ENCODE data around the gene RGR. TPM values are rescaled to one million over a fixed set of nuclear protein-coding genes. Genes with fewer than 3 reads are reported as not detected.

The RGR gene
- total RNA-seq (not detected), polyA plus RNA-seq (not detected)

GRCh38 chr10:84244651-84245270 lies at the start of gene RGR:
RGR (plus strand) TSS chr10:84245053; CDS start chr10:84245091, 38 bp downstream.
- H3K36me3 Mint-ChIP-seq, result no peaks in the 10 kb centered on the region
- H3K4me3 Mint-ChIP-seq, result no peak within 1 kb of the TSS
- H3K9me3 ChIP-seq (ENCODE audit: control insufficient read depth in 2 of 2, low read length in 2 of 2), result no peaks in the 10 kb centered on the region
- H3K4me1 ChIP-seq (ENCODE audit: control insufficient read depth, insufficient read depth, low read length, poor library complexity, severe bottlenecking), result no peaks in the 10 kb centered on the region
- ATAC-seq (ENCODE audit: low read depth in 2 of 2), result no peak
- peaks cover 6% of the 10 kb centered on the region for H3K27me3 Mint-ChIP-seq
- no peak within 1 kb of the TSS for H3K27ac Mint-ChIP-seq
- no peaks in the 10 kb centered on the region for H3K36me3 ChIP-seq (ENCODE audit: control insufficient read depth, insufficient read depth, low read length)
- no peaks in the 10 kb centered on the region for H3K9me3 Mint-ChIP-seq
- H3K4me1 Mint-ChIP-seq, result no peaks in the 10 kb centered on the region
- H3K27me3 ChIP-seq (ENCODE audit: control insufficient read depth, insufficient read depth, low read length), result no peaks in the 10 kb centered on the region
- H3K4me3 ChIP-seq (ENCODE audit: low read depth, low read length), result no peak within 1 kb of the TSS
- no peak within 1 kb of the TSS for H3K27ac ChIP-seq (ENCODE audit: insufficient read depth, low read length, poor library complexity, severe bottlenecking)
- DNase-seq, result no peak

- H3K4me1 Mint-ChIP-seq, result peaks cover 0 to 25% (median 4%) of the 10 kb centered on the region in 4 donors
- H3K4me3 Mint-ChIP-seq, result no peak overlapping the region
- DNase-seq, result no peak
- peaks cover 38% of the 10 kb centered on the region for H3K27me3 Mint-ChIP-seq
- no peak overlapping the region for H3K4me3 ChIP-seq (ENCODE audit: low read depth, low read length)
- no peak overlapping the region for H3K27ac ChIP-seq (ENCODE audit: insufficient read depth, low read length, poor library complexity, severe bottlenecking)
- H3K4me1 ChIP-seq (ENCODE audit: control insufficient read depth, insufficient read depth, low read length, poor library complexity, severe bottlenecking), result peaks cover 13% of the 10 kb centered on the region
- no peaks in the 10 kb centered on the region for H3K9me3 ChIP-seq (ENCODE audit: control insufficient read depth in 2 of 2, low read length in 2 of 2)
- ATAC-seq (ENCODE audit: low read depth in 2 of 2), result no peak
- peaks cover 3% of the 10 kb centered on the region for H3K27me3 ChIP-seq (ENCODE audit: control insufficient read depth, insufficient read depth, low read length)
- H3K27ac Mint-ChIP-seq, result no peak overlapping the region
- H3K9me3 Mint-ChIP-seq, result peaks cover 0 to 8% (median 0%) of the 10 kb centered on the region in 7 donors
- H3K36me3 ChIP-seq (ENCODE audit: control insufficient read depth, insufficient read depth, low read length), result no peaks in the 10 kb centered on the region
- no peaks in the 10 kb centered on the region for H3K36me3 Mint-ChIP-seq
Observed at GRCh38 chr10:84196083-84196482, 48.8 kb upstream of the RGR start.

- Histone ChIP-seq H3K36me3 (ENCODE audit: control insufficient read depth, insufficient read depth, low read length) (no peaks in the 10 kb centered on the region), H3K9me3 (ENCODE audit: control insufficient read depth in 2 of 2, low read length in 2 of 2) (no peaks in the 10 kb centered on the region), H3K4me3 (ENCODE audit: low read depth, low read length) (no peak overlapping the region), H3K27me3 (ENCODE audit: control insufficient read depth, insufficient read depth, low read length) (peaks cover 3% of the 10 kb centered on the region), H3K27ac (ENCODE audit: insufficient read depth, low read length, poor library complexity, severe bottlenecking) (no peak overlapping the region), H3K4me1 (ENCODE audit: control insufficient read depth, insufficient read depth, low read length, poor library complexity, severe bottlenecking) (peaks cover 13% of the 10 kb centered on the region)
- Mint-ChIP-seq H3K27ac (no peak overlapping the region), H3K4me1 (peaks cover 0 to 18% (median 0%) of the 10 kb centered on the region in 4 donors), H3K27me3 (peaks cover 38% of the 10 kb centered on the region), H3K4me3 (no peak overlapping the region), H3K36me3 (no peaks in the 10 kb centered on the region), H3K9me3 (peaks cover 0 to 8% (median 0%) of the 10 kb centered on the region in 7 donors)
- no peak for ATAC-seq (ENCODE audit: low read depth in 2 of 2)
- DNase-seq, result no peak
Observed at GRCh38 chr10:84196941-84197340, 47.9 kb upstream of the RGR start.

- peaks cover 0 to 14% (median 0%) of the 10 kb centered on the region in 4 donors for H3K4me1 Mint-ChIP-seq
- ATAC-seq (ENCODE audit: low read depth in 2 of 2) (no peak), DNase-seq (no peak)
- Histone ChIP-seq H3K27me3 (ENCODE audit: control insufficient read depth, insufficient read depth, low read length) (peaks cover 3% of the 10 kb centered on the region), H3K27ac (ENCODE audit: insufficient read depth, low read length, poor library complexity, severe bottlenecking) (no peak overlapping the region), H3K36me3 (ENCODE audit: control insufficient read depth, insufficient read depth, low read length) (no peaks in the 10 kb centered on the region), H3K9me3 (ENCODE audit: control insufficient read depth in 2 of 2, low read length in 2 of 2) (no peaks in the 10 kb centered on the region), H3K4me3 (ENCODE audit: low read depth, low read length) (no peak overlapping the region), H3K4me1 (ENCODE audit: control insufficient read depth, insufficient read depth, low read length, poor library complexity, severe bottlenecking) (peaks cover 13% of the 10 kb centered on the region)
- H3K9me3 Mint-ChIP-seq, result peaks cover 0 to 8% (median 0%) of the 10 kb centered on the region in 7 donors
- no peak overlapping the region for H3K27ac Mint-ChIP-seq
- no peak overlapping the region for H3K4me3 Mint-ChIP-seq
- H3K27me3 Mint-ChIP-seq, result peaks cover 33% of the 10 kb centered on the region
- H3K36me3 Mint-ChIP-seq, result no peaks in the 10 kb centered on the region
Observed at GRCh38 chr10:84197643-84198042, 47.2 kb upstream of the RGR start.

GRCh38 chr10:84198206-84198915 lies 46.5 kb upstream of the RGR start:
- no peak for DNase-seq
- no peak overlapping the region for H3K27ac ChIP-seq (ENCODE audit: insufficient read depth, low read length, poor library complexity, severe bottlenecking)
- no peak overlapping the region for H3K4me3 Mint-ChIP-seq
- peaks cover 0 to 11% (median 0%) of the 10 kb centered on the region in 4 donors for H3K4me1 Mint-ChIP-seq
- peaks cover 0 to 6% (median 0%) of the 10 kb centered on the region in 7 donors for H3K9me3 Mint-ChIP-seq
- peaks cover 3% of the 10 kb centered on the region for H3K27me3 ChIP-seq (ENCODE audit: control insufficient read depth, insufficient read depth, low read length)
- no peak overlapping the region for H3K4me3 ChIP-seq (ENCODE audit: low read depth, low read length)
- H3K9me3 ChIP-seq (ENCODE audit: control insufficient read depth in 2 of 2, low read length in 2 of 2), result no peaks in the 10 kb centered on the region
- no peak overlapping the region for H3K27ac Mint-ChIP-seq
- no peak for ATAC-seq (ENCODE audit: low read depth in 2 of 2)
- H3K36me3 ChIP-seq (ENCODE audit: control insufficient read depth, insufficient read depth, low read length), result no peaks in the 10 kb centered on the region
- H3K36me3 Mint-ChIP-seq, result no peaks in the 10 kb centered on the region
- H3K4me1 ChIP-seq (ENCODE audit: control insufficient read depth, insufficient read depth, low read length, poor library complexity, severe bottlenecking), result peaks cover 13% of the 10 kb centered on the region
- H3K27me3 Mint-ChIP-seq, result peaks cover 33% of the 10 kb centered on the region

GRCh38 chr10:84200537-84201243 lies 44.2 kb upstream of the RGR start:
- ATAC-seq (ENCODE audit: low read depth in 2 of 2) (no peak), DNase-seq (no peak)
- Mint-ChIP-seq H3K27me3 (peaks cover 29% of the 10 kb centered on the region), H3K4me3 (no peak overlapping the region), H3K4me1 (peaks cover 0 to 4% (median 0%) of the 10 kb centered on the region in 4 donors), H3K27ac (no peak overlapping the region), H3K36me3 (no peaks in the 10 kb centered on the region), H3K9me3 (peaks cover 0 to 4% (median 0%) of the 10 kb centered on the region in 7 donors)
- Histone ChIP-seq H3K9me3 (ENCODE audit: control insufficient read depth in 2 of 2, low read length in 2 of 2) (no peaks in the 10 kb centered on the region), H3K27ac (ENCODE audit: insufficient read depth, low read length, poor library complexity, severe bottlenecking) (no peak overlapping the region), H3K4me3 (ENCODE audit: low read depth, low read length) (no peak overlapping the region), H3K27me3 (ENCODE audit: control insufficient read depth, insufficient read depth, low read length) (no peaks in the 10 kb centered on the region), H3K4me1 (ENCODE audit: control insufficient read depth, insufficient read depth, low read length, poor library complexity, severe bottlenecking) (no peaks in the 10 kb centered on the region), H3K36me3 (ENCODE audit: control insufficient read depth, insufficient read depth, low read length) (no peaks in the 10 kb centered on the region)

- peaks cover 26% of the 10 kb centered on the region for H3K27me3 Mint-ChIP-seq
- H3K36me3 ChIP-seq (ENCODE audit: control insufficient read depth, insufficient read depth, low read length), result no peaks in the 10 kb centered on the region
- H3K27me3 ChIP-seq (ENCODE audit: control insufficient read depth, insufficient read depth, low read length), result no peaks in the 10 kb centered on the region
- no peaks in the 10 kb centered on the region for H3K9me3 ChIP-seq (ENCODE audit: control insufficient read depth in 2 of 2, low read length in 2 of 2)
- H3K27ac ChIP-seq (ENCODE audit: insufficient read depth, low read length, poor library complexity, severe bottlenecking), result no peak overlapping the region
- H3K4me1 ChIP-seq (ENCODE audit: control insufficient read depth, insufficient read depth, low read length, poor library complexity, severe bottlenecking), result no peaks in the 10 kb centered on the region
- no peak overlapping the region for H3K4me3 ChIP-seq (ENCODE audit: low read depth, low read length)
- H3K4me1 Mint-ChIP-seq, result no peaks in the 10 kb centered on the region
- H3K4me3 Mint-ChIP-seq, result no peak overlapping the region
- no peaks in the 10 kb centered on the region for H3K36me3 Mint-ChIP-seq
- ATAC-seq (ENCODE audit: low read depth in 2 of 2) (no peak), DNase-seq (no peak)
- H3K9me3 Mint-ChIP-seq, result peaks cover 0 to 4% (median 0%) of the 10 kb centered on the region in 7 donors
- H3K27ac Mint-ChIP-seq, result no peak overlapping the region
Observed at GRCh38 chr10:84201244-84201606, 43.6 kb upstream of the RGR start.

All from CD4-positive, CD25-positive, alpha-beta regulatory T cell (primary cell).